ENCODE data around the gene RNF150. TPM values are rescaled to one million over a fixed set of nuclear protein-coding genes. Genes with fewer than 3 reads are reported as not detected.

RNF150 gene
- total RNA-seq, 1 experiment from 2014 or later: 0.15 TPM

GRCh38 chr4:141090473-141090872, 42.8 kb downstream of the RNF150 start:
- CTCF ChIA-PET: no interaction called here
- Histone ChIP-seq H3K36me3 (ENCODE audit: low read depth) (no peaks in the 10 kb centered on the region), H4K20me1 (ENCODE audit: insufficient read depth) (no peaks in the 10 kb centered on the region), H3F3A (ENCODE audit: insufficient read depth, low read depth) (no peaks in the 10 kb centered on the region), H3K27ac (no peak overlapping the region), H3K9me2 (ENCODE audit: insufficient read depth) (no peaks in the 10 kb centered on the region), H2AFZ (no peak overlapping the region), H3K27me3 (ENCODE audit: insufficient read depth, low read depth) (no peaks in the 10 kb centered on the region), H3K4me3 (no peak overlapping the region), H3K79me2 (ENCODE audit: low read depth) (no peaks in the 10 kb centered on the region), H3K9me3 (ENCODE audit: insufficient read depth, low read depth) (no peaks in the 10 kb centered on the region), H3K4me2 (no peak overlapping the region), H3K4me1 (replicated peaks; ENCODE audit: insufficient read depth) (no peaks in the 10 kb centered on the region)
- BruUV-seq (replicated peaks): no TSS peak
- POLR2A ChIA-PET (ENCODE audit: unreplicated experiment): no interaction called here
- no peak for TF ChIP-seq EZH2 (IDR thresholded peaks at IDR 0.05; ENCODE audit: low read depth)
- TF ChIP-seq CTCF (conservative IDR thresholded peaks at IDR 0.05): no peak
- intact Hi-C loops (cut with micrococcal nuclease; ENCODE audit: unreplicated experiment): no loop called here
- DNase-seq: no peak

DNA sequence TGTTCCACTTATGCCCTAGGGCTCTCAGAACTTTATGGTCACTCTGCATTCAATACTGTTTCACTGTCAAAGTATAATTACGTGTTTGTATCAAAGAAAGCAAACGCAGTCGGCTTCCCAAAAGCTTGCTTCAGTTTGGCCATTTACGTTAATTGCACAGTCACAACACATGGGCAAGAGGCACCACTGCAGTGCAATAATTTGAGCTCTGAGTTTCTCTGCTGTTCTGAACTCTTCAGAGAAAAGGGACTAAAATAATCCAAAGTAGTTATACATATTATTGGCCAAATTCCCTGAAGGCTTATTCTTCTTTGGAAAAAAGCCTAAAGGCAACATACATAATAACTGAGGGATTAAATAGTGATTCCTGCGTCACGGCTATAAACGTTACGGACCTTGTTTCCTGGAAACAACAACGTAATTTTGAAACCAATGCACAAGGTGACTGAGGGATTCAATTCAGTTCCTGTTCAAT, 51.3 kb downstream of the RNF150 start:
- H3F3A ChIP-seq (ENCODE audit: insufficient read depth, low read depth): no peaks in the 10 kb centered on the region
- DNase-seq: no peak
- H3K4me1 ChIP-seq (replicated peaks; ENCODE audit: insufficient read depth): no peaks in the 10 kb centered on the region
- H3K27me3 ChIP-seq (ENCODE audit: insufficient read depth, low read depth): no peaks in the 10 kb centered on the region
- H2AFZ ChIP-seq: no peak overlapping the region
- H3K9me3 ChIP-seq (ENCODE audit: insufficient read depth, low read depth): no peaks in the 10 kb centered on the region
- no peaks in the 10 kb centered on the region for H3K79me2 ChIP-seq (ENCODE audit: low read depth)
- intact Hi-C loops (cut with micrococcal nuclease; ENCODE audit: unreplicated experiment): no loop called here
- no peaks in the 10 kb centered on the region for H4K20me1 ChIP-seq (ENCODE audit: insufficient read depth)
- H3K36me3 ChIP-seq (ENCODE audit: low read depth): no peaks in the 10 kb centered on the region
- TF ChIP-seq CTCF (conservative IDR thresholded peaks at IDR 0.05): no peak
- no peak for TF ChIP-seq EZH2 (IDR thresholded peaks at IDR 0.05; ENCODE audit: low read depth)
- no TSS peak for BruUV-seq (replicated peaks)
- no peak overlapping the region for H3K4me2 ChIP-seq
- ChIA-PET POLR2A (ENCODE audit: unreplicated experiment) (no interaction called here), CTCF (no interaction called here)
- H3K9me2 ChIP-seq (ENCODE audit: insufficient read depth): no peaks in the 10 kb centered on the region
- H3K4me3 ChIP-seq: no peak overlapping the region
- no peak overlapping the region for H3K27ac ChIP-seq

- H3K4me1 ChIP-seq (replicated peaks; ENCODE audit: insufficient read depth): no peaks in the 10 kb centered on the region
- H3F3A ChIP-seq (ENCODE audit: insufficient read depth, low read depth): no peaks in the 10 kb centered on the region
- POLR2A ChIA-PET (ENCODE audit: unreplicated experiment): no interaction called here
- H3K4me3 ChIP-seq: no peak overlapping the region
- CTCF ChIA-PET: no interaction called here
- no peak overlapping the region for H3K4me2 ChIP-seq
- intact Hi-C loops (cut with micrococcal nuclease; ENCODE audit: unreplicated experiment): no loop called here
- H3K36me3 ChIP-seq (ENCODE audit: low read depth): no peaks in the 10 kb centered on the region
- no peaks in the 10 kb centered on the region for H4K20me1 ChIP-seq (ENCODE audit: insufficient read depth)
- TF ChIP-seq CTCF (conservative IDR thresholded peaks at IDR 0.05) (no peak), EZH2 (IDR thresholded peaks at IDR 0.05; ENCODE audit: low read depth) (no peak)
- H3K79me2 ChIP-seq (ENCODE audit: low read depth): no peaks in the 10 kb centered on the region
- H2AFZ ChIP-seq: no peak overlapping the region
- DNase-seq: no peak
- no peak overlapping the region for H3K27ac ChIP-seq
- H3K27me3 ChIP-seq (ENCODE audit: insufficient read depth, low read depth): no peaks in the 10 kb centered on the region
- no peaks in the 10 kb centered on the region for H3K9me2 ChIP-seq (ENCODE audit: insufficient read depth)
- no peaks in the 10 kb centered on the region for H3K9me3 ChIP-seq (ENCODE audit: insufficient read depth, low read depth)
- BruUV-seq (replicated peaks): no TSS peak
These were observed 52.6 kb downstream of the RNF150 start for GRCh38 chr4:141080668-141081067.

Data from PC-9 (cell line).